Stimulated activated CD4-positive, alpha-beta T cell treated with anti-CD3 and anti-CD28 coated beads, Interleukin-2, amount 100 ng/mL, for 4 hours (primary cell): ENCODE measurements around the gene EXOC2.
"Not testable (repeated sequence)": the region's sequence is repeated elsewhere in the genome, so short reads cannot be mapped to it uniquely, and the experiment has no call there.

ENCODE experiments used
- DNase-seq: peaks from one replicate; pipeline ENCODE4 v3.0.0-alpha.2; 2020; ENCODE audit warnings: low read depth

EXOC2 gene

DNA sequence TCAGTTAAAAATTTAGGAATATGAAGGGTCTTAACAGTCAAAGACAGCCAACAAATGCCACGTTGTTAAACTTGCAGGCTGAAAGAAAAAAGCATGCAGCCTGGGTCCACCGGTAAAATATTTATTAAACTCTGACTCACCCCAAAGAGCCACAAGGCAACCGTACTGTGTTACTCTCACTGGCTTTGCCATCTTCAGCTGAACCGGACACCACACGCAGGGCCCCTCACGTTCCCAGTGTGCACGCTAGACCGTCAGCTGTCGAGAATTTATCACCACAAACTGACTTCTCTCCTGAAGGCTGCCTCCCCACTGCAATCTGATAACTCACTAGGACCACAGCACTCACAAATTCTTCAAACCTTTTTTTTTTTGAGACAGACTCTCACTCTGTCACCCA lies 66.7 kb downstream of the EXOC2 start:
- DNase-seq = no peak

DNA sequence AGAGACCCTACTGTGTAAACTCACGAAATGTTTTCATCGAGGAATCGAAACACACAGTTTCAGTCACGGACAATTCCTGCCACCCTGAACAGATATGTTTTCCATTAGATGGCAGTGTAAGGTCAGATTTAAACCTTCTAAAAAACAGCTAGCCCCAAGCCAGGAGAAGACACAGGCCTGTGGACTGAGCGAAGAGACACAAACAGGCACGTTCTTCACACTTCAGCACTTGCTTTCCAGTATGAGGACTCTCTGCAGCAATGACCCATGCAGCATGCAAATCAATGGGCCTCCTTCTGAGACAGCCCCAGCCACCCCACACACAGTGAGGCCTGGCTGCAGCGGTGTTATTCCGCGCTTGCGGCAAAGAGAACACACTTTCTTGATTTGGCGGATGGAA lies 68.0 kb downstream of the EXOC2 start:
- no peak for DNase-seq

DNA sequence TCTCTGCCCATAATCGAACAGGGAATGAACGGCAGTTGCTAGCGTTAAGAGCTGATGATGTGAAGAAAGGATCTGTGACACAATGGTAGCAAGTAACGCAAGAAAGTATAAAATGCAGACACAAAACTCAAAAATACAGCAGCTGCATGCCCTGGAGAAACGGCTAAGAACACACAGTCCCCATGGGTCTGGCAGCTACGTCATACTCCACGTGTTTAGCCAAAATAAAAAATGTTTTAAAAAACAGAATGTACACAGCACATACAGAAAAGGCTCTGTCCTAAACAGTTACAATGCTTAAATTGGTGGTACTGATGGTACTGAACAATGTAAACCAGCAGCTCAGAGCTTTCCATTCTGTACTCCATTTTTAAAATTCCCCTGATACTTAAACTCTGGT lies 70.5 kb downstream of the EXOC2 start:
- no peak for DNase-seq

DNA sequence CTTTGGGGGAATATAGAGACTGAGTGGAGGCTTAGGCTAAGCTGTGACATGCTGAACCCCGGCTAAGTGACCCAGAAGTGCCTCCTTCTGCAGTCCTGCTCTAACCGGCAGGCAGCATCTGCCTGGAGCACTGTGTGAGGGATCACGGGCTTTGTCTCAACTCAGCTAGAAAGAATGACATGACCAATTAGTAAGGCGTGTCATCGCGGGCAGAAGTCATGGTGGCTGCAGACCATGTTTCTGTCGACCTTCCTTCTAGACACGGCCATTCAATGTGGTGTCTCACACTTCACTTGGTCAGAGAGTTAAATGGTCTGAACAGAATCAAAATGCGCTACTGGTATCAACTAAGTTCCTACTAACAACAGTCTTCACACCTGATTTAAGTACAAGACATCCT lies 71.0 kb downstream of the EXOC2 start:
- no peak for DNase-seq

DNA sequence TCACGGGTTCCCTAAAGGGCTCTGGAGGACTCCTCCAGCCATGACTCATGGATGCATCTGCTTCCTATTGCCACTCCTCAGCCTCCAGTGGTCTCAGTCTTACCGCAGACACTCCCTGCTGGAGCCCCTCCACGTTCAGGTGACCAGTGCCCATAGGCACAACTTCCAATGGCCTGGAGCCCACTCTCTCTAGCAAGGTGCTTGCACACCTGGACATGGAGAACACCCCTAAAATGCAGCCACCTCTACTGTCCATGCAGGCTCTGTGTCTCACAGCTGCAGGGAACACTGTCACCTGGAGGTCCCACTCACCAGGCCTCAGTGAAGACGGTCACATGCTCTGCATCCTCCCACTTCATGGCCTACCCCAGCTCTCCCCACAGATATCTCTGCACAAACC lies 72.0 kb downstream of the EXOC2 start:
- DNase-seq = no peak

DNA sequence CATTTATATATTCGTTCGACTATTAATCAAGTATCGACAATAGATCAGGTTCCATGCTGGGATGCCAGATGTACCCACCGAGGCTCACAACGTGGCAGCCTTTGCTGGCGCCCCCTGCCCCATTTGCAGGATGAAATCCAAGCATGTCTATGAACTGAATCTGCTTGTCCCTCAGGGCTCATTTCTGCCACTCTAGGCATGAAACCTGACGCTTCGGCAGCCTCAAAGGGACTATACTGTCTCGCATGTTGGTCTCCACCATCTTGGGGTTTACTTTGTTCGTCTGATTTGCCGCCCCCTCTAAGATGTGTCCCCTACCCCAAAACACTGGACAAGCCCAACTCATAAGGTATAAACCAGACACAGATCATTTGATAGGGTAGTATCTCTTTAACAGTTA lies 72.8 kb downstream of the EXOC2 start:
- DNase-seq = no peak

DNA sequence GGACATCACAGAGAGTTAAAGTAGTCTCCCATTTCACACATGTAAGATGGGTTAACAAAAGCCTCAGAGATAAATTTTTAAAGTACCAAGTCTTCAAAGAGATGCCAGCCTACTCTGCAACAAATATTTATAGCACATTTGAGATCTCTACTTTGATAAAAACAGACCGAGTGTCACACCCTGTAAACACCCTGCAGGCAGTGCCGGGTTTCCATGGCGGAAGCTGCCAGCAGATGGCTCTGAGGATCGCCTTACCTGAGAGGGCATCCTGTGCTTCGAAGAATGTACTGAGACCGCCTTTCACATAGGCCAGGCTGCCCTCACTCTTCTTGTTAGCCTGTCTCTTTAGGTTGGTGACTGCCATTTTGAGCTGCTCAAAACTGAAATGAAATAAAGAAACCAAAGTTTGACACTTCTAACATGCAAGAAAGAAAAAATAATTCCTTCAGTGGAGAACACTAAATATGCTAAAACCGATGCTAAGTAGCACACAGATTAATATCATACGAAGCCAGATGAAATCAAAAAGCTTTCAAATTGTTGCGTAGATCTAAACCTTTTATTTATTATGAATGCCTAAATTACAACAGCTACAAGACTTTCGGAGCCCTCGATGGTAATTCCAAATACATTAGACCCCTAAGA lies 75.4 kb downstream of the EXOC2 start:
- DNase-seq = no peak

DNA sequence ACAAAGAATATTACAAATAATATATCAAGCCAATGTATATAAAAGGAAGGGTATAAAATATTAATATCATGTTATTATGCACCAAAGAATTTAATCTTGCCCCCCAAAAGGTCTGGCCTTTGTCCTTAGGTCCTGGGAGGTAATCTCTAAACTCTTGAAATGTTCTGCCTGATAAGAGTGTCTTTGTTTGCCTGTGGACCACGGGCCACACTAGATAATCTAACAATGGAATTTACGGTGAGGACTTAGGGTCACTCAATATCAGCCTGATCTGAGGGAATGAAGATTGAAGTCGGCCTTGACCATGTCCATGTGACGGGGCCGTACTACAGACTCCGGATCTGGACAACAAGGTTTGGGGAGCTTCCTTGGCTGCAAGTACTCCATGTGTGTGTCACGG lies 79.0 kb downstream of the EXOC2 start:
- no peak for DNase-seq

DNA sequence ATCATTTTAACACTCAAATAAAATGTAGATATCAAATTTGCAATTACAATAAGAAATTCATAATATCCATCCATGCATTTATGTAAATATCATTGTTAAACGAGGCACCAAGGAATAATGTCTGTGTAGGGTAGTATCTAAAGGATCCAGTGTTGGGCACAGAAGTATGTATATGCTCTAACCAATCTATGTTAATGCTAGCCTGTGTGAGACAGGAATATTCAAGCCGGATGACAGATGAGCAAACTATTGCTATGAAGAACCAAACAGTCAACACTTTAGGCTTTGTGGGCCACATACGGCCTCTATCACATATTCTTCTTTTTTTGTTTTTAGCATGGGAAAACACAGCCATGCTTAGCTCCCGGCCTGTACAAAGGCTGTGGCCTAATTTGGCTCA lies 81.0 kb downstream of the EXOC2 start:
- DNase-seq = no peak

DNA sequence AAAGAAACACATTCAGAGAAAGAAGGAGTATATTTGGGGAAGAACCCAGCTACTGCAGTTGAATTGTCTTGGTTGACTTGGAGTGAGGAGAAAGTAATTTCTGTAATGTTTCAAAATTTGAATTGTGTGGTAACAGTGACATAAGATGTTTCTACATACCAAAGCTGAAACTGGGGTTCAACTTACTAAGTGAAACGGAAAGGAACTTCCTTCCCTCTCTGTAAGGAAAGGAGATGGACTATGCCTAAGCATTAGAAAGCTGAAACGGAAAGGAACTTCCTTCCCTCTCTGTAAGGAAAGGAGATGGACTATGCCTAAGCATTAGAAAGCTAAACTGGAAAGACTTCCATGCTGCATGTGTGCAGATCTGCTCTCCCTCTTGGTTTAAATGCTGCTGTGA lies 82.1 kb downstream of the EXOC2 start:
- DNase-seq = no peak

DNA sequence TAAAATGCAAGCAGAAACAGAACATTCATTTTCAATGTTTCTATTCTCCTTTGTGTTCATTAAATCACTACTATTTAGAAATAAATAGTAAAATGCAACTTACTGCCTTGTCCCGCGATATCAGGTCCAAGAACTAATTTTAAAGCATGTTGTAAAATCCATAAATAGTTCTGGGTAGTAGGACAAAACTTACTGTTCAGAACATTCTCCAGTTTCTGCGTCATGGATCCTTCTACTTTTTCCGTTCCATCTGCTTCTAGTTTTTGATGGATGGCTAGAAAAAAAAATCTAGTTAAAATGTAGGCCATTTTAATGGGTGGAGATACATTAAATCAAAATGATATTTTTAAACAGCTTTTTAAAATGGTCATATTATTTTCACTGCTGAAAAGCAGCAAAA lies 83.0 kb downstream of the EXOC2 start:
- DNase-seq = no peak

DNA sequence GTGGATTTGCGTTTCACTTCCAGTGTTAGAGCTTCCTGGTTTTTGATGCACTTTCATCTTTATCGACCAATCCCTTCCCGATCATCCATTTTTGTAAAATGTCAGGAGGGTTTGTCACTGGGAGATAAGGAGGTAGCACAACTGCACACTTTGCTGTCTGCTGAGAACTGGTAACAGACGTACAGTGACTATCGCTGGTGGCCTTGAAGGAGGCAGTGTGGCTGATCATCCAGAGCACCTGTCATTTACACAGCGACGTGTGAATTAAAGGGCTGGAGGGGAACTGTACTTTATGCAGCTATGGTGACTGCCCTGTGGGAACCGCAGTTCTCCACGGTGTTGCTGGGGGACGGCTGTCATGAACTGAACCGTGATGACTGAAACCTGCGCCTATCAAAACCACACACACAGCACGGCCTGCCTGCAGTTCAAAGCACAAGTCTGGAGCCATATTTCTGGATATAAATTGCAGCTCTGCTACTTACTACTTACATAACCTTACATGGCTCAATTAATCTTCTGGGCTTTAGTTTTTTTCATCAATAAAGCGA lies 86.0 kb downstream of the EXOC2 start:
- DNase-seq = no peak

DNA sequence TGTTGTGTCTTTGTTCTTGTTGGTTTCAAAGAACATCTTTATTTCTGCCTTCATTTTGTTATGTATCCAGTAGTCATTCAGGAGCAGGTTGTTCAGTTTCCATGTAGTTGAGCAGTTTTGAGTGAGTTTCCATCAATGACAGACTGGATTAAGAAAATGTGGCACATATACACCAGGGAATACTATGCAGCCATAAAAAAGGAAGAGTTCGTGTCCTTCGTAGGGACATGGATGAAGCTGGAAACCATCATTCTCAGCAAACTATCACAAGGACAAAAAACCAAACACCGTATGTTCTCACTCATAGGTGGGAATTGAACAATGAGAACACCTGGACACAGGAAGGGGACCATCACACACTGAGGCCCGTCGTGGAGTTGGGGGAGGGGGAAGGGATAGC lies 87.0 kb downstream of the EXOC2 start:
- DNase-seq = not testable (repeated sequence)

DNA sequence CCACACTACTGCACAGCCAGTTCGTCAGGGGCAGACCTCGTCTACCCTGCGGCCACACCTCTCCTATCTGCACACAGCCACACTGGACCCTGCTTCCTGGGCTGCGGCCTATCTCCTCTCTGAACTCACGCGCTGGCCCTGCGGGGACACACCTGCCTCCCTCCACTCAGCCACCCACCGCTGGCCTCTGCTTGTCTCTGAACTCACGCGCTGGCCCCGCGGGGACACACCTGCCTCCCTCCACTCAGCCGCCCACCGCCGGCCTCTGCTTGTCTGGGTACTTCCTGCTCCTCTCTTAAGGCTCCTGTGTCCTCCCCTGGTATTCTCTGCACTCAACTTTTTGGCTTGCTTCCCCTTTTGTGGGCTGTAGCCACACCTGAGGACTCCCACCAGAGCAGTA lies 88.4 kb downstream of the EXOC2 start:
- no peak for DNase-seq

DNA sequence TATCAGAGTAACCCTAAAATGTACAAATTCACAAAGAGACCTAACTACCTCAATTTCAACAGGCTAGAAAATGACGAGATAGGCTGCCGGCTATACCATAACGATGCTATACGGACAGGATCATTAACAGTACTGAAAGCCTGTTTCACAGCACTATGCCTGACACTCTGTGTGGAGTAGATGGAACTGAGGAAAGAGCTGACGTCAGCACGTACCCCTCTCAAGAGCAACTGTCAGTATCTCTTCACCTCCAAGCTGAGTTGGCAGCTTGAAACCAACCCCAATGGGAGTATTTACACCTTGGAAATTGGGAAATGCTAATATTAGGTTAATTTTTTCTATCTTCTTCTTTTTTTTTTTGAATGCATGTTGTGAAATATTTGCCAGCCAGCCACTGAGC lies 89.7 kb downstream of the EXOC2 start:
- DNase-seq = no peak

DNA sequence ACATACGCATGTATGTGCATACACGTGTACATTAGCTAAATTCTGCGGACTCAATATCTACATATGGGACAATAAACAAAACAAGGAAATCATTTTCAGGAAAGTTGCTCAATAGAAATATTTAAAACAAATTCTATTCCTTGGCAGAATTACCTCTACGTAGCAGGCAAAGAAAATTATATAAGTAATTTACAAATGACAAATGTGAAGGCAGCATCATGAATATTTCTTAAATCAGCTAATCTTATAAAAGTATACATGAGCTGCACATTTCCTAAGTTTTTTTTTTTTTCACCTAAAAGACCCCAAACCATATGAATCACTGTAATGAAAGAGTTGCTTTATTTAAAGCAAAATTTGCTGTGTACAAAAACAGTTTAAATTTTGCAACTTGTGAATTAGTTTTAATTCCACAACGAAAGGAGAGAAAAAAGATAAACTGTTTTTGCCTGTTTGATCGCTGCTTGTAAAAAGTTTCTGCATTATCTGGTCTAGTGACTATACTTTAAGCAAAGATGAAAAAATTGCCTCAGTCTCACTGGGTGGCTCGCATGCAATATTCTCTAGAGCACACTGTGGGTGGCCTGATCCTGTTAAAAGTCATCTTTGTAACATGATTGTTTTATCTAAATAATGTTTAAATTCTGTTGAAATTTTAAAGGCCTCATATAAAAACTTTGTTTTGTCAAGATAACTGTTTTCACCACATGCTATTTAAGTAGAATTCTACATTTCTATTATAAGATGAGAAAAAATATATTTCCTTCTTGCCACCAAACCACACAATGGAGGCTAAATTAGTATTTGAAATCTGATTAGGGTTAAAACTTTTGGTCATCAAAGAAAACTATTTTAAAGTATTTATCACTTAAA lies 93.1 kb downstream of the EXOC2 start:
- DNase-seq = no peak

DNA sequence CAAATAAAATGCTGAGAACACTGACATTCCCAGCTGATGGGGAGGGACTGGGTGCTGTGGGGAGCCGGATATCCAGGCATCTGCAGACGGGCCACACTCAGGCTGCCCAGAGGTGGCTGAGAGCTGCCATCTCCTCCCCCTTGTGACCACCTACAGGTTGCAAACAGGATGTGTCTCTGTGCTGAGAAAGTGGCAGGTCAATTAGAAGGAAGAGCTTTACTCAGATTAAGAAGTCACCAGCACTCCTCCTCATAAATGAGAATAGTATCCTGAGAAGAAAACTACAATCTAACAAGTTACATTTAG lies 99.1 kb downstream of the EXOC2 start:
- DNase-seq = no peak

DNA sequence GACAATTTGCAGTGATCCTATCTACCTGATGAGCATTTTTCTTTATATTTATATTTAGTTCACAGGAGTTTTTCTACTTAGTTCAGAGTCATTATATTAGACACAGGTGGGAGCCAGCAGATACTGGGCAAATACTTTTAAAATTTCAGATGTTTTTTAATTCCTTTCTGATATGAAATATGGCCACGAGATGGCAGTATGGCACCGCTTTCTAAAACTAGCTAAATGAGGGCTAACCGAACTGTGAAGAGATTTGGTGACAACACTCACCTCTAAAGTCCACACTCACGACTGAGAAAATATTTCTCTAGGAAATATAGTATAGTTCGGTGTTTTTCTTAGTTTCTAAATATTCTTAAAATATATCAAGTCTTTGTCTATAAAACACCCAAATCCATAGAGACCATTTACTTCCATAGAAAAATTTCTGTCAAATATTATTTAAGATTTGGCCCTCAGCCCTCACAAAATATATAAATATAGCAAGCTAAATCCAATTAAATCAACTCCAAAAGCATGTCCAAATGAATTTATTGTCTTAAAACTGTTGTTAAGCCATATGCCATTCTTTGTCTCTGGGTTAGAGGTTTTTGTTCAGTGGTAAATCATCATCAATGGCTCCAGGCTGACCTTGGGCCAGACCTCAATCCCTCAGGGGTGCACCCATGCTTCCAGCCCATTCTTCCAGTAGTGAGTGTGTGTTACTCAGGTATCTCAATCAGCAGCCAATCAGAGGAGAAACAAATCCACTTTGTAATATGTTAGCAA lies 99.6 kb downstream of the EXOC2 start:
- DNase-seq = peak; percentile 40

DNA sequence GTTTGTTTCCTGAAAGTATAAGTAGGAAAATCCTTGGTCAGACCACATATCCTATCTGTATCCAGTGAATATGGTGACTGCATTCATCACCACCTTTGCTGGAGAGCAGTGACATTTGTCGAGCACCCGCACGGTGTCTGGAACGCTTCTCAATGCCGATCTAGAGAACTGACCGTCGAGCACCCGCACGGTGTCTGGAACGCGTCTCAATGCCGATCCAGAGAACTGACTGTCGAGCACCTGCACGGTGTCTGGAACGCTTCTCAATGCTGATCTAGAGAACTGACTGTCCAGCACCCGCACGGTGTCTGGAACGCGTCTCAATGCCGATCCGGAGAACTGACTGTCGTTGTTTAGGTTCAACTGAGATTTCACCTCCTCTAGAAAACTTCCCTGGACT lies 103.8 kb downstream of the EXOC2 start:
- no peak for DNase-seq

DNA sequence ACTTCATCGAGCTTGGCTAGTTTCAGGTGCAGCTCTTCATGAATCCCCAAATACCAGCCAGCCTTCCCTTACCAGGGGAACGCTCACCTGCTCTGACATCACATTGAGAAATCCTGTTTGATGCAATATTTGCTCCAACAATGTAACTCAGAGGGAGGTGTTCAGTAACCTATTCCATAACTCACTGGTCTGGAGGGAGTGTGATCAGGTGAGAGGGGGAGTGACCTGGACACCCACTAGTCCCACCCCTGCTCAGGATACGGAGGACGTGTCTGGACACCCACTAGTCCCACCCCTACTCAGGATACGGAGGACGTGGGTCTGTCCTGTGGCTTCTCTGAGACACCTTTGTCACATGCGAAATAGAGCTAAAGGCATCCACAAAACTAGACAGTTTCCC lies 106.4 kb downstream of the EXOC2 start:
- DNase-seq = no peak

DNA sequence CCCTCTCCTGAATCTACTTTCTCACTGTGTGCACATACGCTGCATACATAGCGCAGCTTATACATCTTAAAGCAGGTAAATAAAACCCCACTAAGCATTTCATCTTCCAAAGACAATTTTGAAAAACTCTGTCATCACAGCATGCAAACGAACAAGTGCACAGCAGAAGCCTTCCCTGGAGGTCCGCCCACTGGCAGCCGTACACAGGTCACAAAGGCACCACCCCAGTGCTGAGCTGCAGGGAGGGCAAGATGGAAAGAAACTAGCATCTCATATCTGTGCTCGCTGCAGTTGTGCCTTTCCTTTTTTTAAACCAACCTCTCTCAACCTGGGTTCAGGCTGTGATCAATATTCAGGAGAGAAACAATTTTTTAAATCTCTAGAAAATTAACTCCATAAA lies 109.3 kb downstream of the EXOC2 start:
- DNase-seq = no peak

DNA sequence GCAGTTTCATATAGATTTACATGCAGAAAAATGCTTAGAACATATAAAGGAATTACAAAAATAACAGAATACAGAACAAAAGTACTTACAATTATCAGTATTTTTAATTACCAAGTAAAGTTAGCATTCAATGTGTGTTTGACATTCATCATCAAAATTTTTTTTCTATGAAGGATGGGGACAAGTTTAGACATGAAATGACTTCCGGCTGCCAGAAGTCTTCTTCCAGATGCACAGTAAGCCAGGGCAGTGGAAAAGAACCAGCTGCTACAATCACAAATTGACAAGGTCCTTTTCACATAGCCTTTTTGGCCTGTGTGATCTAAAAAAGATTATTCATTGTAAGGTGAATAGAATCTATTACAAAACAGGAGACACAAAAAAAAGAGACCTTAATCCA lies 109.8 kb downstream of the EXOC2 start:
- no peak for DNase-seq

DNA sequence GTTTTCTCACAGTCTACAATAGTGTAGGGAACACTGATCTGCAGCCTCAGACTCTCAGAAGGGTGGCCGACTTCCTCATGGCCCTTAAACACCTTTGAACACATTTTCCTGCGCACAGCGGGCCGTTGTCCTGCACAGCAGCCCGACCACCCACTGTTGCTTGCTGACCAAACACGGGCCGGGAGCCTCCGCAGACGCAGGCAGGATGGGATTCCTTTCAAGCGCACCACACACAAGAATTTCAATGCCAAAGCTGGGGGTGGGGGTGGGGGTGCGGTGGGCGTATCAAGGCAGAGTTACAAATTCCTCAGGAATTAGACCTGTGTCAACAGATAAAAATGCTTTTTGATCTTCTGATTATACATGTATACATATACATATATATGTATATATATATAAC lies 110.6 kb downstream of the EXOC2 start:
- no peak for DNase-seq
